ENCODE measurements around the gene AKAP12. TPM values are rescaled to one million over a fixed set of nuclear protein-coding genes. Genes with fewer than 3 reads are reported as not detected.
A peak's percentile ranks its signal among the peaks of the same experiment; 100 is the strongest.

The AKAP12 gene
- total RNA-seq, 1 donor from 2014 or later = 46.6 TPM

DNA sequence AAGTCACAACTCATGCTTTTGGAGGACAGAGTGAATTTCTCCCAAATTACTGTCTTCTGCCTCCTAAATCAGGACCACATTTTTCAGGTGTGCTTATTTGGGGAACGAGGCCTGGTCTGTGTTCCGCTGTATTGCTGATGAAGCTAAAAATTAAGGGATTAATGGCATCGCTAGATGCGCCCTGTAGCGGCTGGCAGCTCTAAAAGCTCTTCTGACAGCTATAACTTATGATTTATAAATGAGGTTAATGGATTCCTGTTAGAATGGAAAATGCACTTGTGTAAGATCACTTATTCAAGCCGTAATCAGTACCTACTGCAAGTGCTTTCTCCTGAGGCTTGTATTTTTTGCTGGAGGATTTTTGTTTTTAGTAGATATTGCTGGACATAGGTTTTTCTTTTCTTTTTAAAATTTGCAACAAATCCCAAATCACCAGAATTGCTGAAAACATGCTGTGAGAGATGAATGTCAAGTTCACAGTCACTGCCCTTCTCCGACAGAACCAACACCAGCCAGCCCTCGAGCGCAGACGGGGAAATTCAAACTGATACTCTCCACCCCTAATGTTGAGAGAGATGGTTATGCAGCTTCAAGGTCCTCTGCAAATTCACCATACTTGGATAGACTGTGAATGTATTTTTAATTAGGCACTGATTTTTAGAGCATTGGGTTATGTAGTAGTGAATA lies 49.1 kb downstream of the AKAP12 start:
- peaks cover 32% of the 10 kb centered on the region for H3K4me1 Mint-ChIP-seq
- H3K4me3 Mint-ChIP-seq = no peak overlapping the region
- no peaks in the 10 kb centered on the region for H3K9me3 Mint-ChIP-seq
- DNase-seq (ENCODE audit: low read depth, low spot score) = no peak
- no peaks in the 10 kb centered on the region for H3K36me3 Mint-ChIP-seq (ENCODE audit: low read depth)
- no peaks in the 10 kb centered on the region for H3K27me3 Mint-ChIP-seq (ENCODE audit: low read depth)
- H3K27ac Mint-ChIP-seq (ENCODE audit: unreplicated experiment) = peak overlapping the region; percentile 46
- TF ChIP-seq, protein P1, sequence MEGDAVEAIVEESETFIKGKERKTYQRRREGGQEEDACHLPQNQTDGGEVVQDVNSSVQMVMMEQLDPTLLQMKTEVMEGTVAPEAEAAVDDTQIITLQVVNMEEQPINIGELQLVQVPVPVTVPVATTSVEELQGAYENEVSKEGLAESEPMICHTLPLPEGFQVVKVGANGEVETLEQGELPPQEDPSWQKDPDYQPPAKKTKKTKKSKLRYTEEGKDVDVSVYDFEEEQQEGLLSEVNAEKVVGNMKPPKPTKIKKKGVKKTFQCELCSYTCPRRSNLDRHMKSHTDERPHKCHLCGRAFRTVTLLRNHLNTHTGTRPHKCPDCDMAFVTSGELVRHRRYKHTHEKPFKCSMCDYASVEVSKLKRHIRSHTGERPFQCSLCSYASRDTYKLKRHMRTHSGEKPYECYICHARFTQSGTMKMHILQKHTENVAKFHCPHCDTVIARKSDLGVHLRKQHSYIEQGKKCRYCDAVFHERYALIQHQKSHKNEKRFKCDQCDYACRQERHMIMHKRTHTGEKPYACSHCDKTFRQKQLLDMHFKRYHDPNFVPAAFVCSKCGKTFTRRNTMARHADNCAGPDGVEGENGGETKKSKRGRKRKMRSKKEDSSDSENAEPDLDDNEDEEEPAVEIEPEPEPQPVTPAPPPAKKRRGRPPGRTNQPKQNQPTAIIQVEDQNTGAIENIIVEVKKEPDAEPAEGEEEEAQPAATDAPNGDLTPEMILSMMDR (conservative IDR thresholded peaks at IDR 0.05) = no peak

DNA sequence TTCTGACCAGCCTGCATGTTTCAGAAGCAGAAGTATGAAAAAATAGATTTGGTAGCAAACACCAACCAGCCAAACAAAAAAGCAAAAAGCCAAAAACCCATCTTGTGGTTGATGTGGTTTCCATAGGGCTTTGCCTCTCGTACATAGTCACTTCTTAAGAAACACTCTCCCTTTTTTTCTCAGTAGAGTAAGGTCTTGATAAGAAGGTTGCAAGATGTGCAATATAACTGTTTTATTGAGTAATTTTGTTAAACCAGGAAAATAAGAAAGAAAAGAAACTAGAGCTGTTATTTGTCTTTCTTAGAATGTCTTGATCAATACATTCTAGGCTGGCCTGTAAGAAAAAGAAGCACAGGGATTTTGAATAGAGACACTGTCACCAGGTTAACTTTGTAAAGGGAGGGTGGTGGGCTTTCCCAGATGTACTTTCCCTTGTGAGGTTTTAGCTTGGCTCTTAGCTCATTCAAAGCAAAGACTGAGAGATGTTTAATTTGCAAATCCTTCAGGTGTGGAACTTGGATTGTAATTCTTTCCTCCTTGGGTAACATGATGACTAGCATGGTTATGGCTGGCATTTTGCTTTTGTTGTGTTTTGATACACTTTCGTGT lies 49.7 kb downstream of the AKAP12 start:
- H3K36me3 Mint-ChIP-seq (ENCODE audit: low read depth) = no peaks in the 10 kb centered on the region
- H3K27me3 Mint-ChIP-seq (ENCODE audit: low read depth) = no peaks in the 10 kb centered on the region
- DNase-seq (ENCODE audit: low read depth, low spot score) = no peak
- peaks cover 31% of the 10 kb centered on the region for H3K4me1 Mint-ChIP-seq
- TF ChIP-seq, protein P1 (conservative IDR thresholded peaks at IDR 0.05) = no peak
- no peak overlapping the region for H3K27ac Mint-ChIP-seq (ENCODE audit: unreplicated experiment)
- no peaks in the 10 kb centered on the region for H3K9me3 Mint-ChIP-seq
- no peak overlapping the region for H3K4me3 Mint-ChIP-seq

DNA sequence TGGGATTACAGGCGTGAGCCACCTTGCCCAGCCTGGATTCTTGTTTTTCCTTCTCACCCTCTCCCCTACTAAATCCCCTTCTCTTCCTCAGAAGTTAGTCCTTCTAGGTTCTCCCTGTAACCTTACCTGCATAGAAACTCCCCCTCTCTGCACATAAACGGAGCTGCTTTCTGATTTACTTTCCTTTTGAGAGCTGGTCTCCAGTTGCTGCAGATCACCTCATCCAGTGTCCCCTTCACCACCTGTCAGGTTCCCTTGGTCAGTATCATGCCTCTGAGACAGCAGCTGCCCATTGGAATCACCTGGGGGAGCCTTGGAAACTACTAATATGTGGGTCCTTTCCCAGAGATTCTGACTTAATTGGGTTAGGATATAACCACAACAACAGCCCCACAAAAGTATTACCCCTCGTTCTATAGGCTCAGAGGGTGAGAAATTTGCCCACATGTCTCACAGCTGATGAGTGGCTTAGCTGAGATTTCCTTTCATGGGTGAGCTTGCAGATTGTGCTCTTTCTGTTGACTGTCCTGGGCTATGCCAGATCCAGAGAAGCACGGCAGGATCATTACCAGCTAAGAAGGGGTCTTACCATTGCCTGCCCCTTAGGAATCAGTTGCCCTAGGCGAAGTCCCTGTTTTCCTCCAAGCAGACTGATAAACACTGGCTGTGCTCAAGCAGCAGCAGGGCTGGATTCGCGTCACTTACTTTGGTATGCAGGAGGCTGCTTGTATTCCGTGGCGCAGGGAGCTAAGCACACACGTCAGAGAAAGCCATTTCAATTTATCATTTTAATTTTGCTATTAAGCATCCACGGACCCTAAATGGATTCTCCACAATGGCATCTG lies 51.3 kb downstream of the AKAP12 start:
- TF ChIP-seq, protein P1 (conservative IDR thresholded peaks at IDR 0.05) = no peak
- Mint-ChIP-seq H3K27ac (ENCODE audit: unreplicated experiment) (peak overlapping the region; percentile 5), H3K27me3 (ENCODE audit: low read depth) (no peaks in the 10 kb centered on the region), H3K4me3 (no peak overlapping the region), H3K36me3 (ENCODE audit: low read depth) (no peaks in the 10 kb centered on the region), H3K9me3 (no peaks in the 10 kb centered on the region), H3K4me1 (peaks cover 29% of the 10 kb centered on the region)
- DNase-seq (ENCODE audit: low read depth, low spot score) = no peak

DNA sequence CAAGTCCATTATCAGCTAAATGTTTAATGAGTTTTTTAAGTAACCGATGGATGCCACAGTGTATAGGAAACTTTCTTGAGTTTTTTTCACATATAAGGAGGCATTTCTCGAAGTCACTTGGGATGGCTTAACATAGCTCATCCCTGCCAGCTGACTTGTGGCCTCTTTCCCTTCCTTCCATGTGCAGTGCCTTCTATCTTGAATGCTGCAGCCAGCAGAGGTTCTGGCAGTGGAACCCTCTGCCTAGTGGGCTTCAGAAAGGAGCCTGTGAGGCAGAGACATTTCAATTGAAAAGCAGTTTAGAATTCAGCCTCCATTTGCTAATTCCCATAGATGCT lies 51.9 kb downstream of the AKAP12 start:
- TF ChIP-seq, protein P1 (conservative IDR thresholded peaks at IDR 0.05) = no peak
- H3K36me3 Mint-ChIP-seq (ENCODE audit: low read depth) = no peaks in the 10 kb centered on the region
- H3K4me1 Mint-ChIP-seq = peaks cover 29% of the 10 kb centered on the region
- H3K27me3 Mint-ChIP-seq (ENCODE audit: low read depth) = no peaks in the 10 kb centered on the region
- H3K4me3 Mint-ChIP-seq = no peak overlapping the region
- no peaks in the 10 kb centered on the region for H3K9me3 Mint-ChIP-seq
- H3K27ac Mint-ChIP-seq (ENCODE audit: unreplicated experiment) = no peak overlapping the region
- no peak for DNase-seq (ENCODE audit: low read depth, low spot score)

DNA sequence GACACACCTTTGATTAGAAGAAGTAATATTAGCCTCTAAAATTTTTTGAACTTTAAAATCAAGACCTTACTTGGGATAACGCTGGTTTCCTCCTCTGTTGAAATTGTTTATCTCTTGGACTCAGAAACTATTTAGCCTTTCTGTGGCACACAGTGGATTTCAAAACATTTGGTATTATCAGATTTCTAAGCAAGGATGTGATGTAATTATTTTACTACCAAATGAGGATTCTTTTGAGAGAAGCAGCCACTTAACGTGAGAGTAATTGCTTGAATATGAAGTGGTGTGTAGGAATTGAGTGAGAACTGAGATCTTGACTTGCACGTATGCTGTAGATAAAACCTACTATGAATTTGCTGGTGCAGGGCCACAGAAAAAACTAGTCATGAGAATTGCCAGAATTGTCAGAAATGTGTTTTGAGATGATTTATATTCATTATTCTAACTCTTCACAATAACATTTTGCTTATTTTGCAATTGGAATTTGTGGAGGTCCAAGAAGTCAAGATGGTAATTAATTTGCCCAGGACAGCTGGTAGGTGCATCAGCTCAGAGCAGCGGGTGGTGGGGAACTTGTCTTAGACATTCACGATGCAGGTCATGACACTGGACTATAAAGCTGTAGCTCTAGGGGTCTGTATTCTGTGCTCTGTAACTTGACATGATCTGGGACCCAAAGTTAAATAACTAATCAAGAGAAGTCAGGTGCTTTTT lies 53.4 kb downstream of the AKAP12 start:
- Mint-ChIP-seq H3K36me3 (ENCODE audit: low read depth) (no peaks in the 10 kb centered on the region), H3K27me3 (ENCODE audit: low read depth) (no peaks in the 10 kb centered on the region), H3K27ac (ENCODE audit: unreplicated experiment) (peak overlapping the region; percentile 1), H3K9me3 (no peaks in the 10 kb centered on the region), H3K4me3 (no peak overlapping the region), H3K4me1 (peaks cover 29% of the 10 kb centered on the region)
- TF ChIP-seq, protein P1 (conservative IDR thresholded peaks at IDR 0.05) = no peak
- no peak for DNase-seq (ENCODE audit: low read depth, low spot score)

All from neural crest cell (in vitro differentiated cells).